Measurements from ENCODE around the gene LRCOL1. TPM values are rescaled to one million over a fixed set of nuclear protein-coding genes. Genes with fewer than 3 reads are reported as not detected.

Gene LRCOL1
- total RNA-seq, 1 experiment from 2014 or later: not detected

- no peak for TF ChIP-seq EGR1 (IDR thresholded peaks at IDR 0.05; ENCODE audit: low read depth)
- TF ChIP-seq FOSL1 (IDR thresholded peaks at IDR 0.05; ENCODE audit: low read depth): no peak
- TF ChIP-seq SRF (IDR thresholded peaks at IDR 0.05; ENCODE audit: low read depth): no peak
These were observed 23.5 kb upstream of the LRCOL1 start (continued) for GRCh38 chr12:132633901-132634300.

- Histone ChIP-seq H3K9ac (ENCODE audit: low read length) (no peak overlapping the region), H3K4me1 (ENCODE audit: control insufficient read depth in 1 of 2, insufficient read depth in 2 of 2, low read length in 2 of 2) (no peaks in the 10 kb centered on the region), H3K27me3 (ENCODE audit: insufficient read depth, low read length) (no peaks in the 10 kb centered on the region), H3K4me3 (replicated peaks in 1 of 2; ENCODE audit: low read depth in 1 of 2, low read length in 2 of 2) (no peak overlapping the region), H2AFZ (ENCODE audit: low read depth, low read length, poor library complexity, severe bottlenecking) (no peak overlapping the region), H3K36me3 (ENCODE audit: control insufficient read depth in 1 of 2, insufficient read depth in 2 of 2, low read length in 2 of 2) (peaks cover 33 to 70% of the 10 kb centered on the region in 2 experiments), H4K20me1 (ENCODE audit: insufficient read depth) (no peaks in the 10 kb centered on the region), H3K9me3 (ENCODE audit: control insufficient read depth in 1 of 2, insufficient read depth in 1 of 2, low read depth in 1 of 2, low read length in 2 of 2) (no peaks in the 10 kb centered on the region), H3K4me2 (ENCODE audit: low read length) (no peak overlapping the region), H3K79me2 (ENCODE audit: insufficient read depth, low read length) (no peaks in the 10 kb centered on the region), H3K9me2 (ENCODE audit: insufficient read depth) (no peaks in the 10 kb centered on the region), H3K27ac (ENCODE audit: low read depth, low read length) (no peak overlapping the region)
- no TSS peak for BruUV-seq (replicated peaks)
- POLR2A ChIA-PET: no interaction called here
- CTCF ChIA-PET: no interaction called here
- TF ChIP-seq ZBTB33 (IDR thresholded peaks at IDR 0.05; ENCODE audit: extremely low read depth, insufficient replicate concordance, low read length): no peak
- no peak for TF ChIP-seq REST (IDR thresholded peaks at IDR 0.05; ENCODE audit: low read depth)
- no peak for TF ChIP-seq ZFX (IDR thresholded peaks at IDR 0.05)
- no peak for TF ChIP-seq YY1 (IDR thresholded peaks at IDR 0.05; ENCODE audit: extremely low read depth, insufficient replicate concordance, low read depth, low read length)
- no peak for TF ChIP-seq SIN3A (IDR thresholded peaks at IDR 0.05; ENCODE audit: low read depth)
- TF ChIP-seq TCF7L2 (IDR thresholded peaks at IDR 0.05; ENCODE audit: borderline replicate concordance, extremely low read depth, insufficient read depth, insufficient read length): no peak
- TF ChIP-seq JUND (IDR thresholded peaks at IDR 0.05): no peak
- no peak for TF ChIP-seq CBX3 (IDR thresholded peaks at IDR 0.05; ENCODE audit: low read depth)
- no peak for TF ChIP-seq EZH2 (IDR thresholded peaks at IDR 0.05)
- intact Hi-C loops (cut with micrococcal nuclease): no loop called here
- DNase-seq (ENCODE audit: low read depth, low spot score) (no peak), ATAC-seq (no peak)
- RAD21 ChIA-PET (ENCODE audit: low non-redundant PET in 1 of 2, low total read pairs in 2 of 2, uncharacterized antibody in 2 of 2, unreplicated experiment in 2 of 2): no interaction called here
These were observed 23.0 kb upstream of the LRCOL1 start for GRCh38 chr12:132633398-132633797.
